Hippocampal formation (tissue), 2 donors: ENCODE data around the gene HDHD3.
"Not testable (repeated sequence)": the region's sequence is repeated elsewhere in the genome, so short reads cannot be mapped to it uniquely, and the experiment has no call there.

Experiments used
- DNase-seq, 2 donors: peaks; one replicate each; lab custom pipeline; 2025; lab: John Stamatoyannopoulos, UW

HDHD3 gene

GRCh38 chr9:113389451-113389850, 12.7 kb upstream of the HDHD3 start:
- no peak for DNase-seq

- no peak for DNase-seq
Observed at GRCh38 chr9:113388833-113389232, 12.0 kb upstream of the HDHD3 start.

GRCh38 chr9:113387560-113388230, 10.9 kb upstream of the HDHD3 start:
- no peak for DNase-seq

GRCh38 chr9:113386571-113387393, 10.0 kb upstream of the HDHD3 start:
- no peak for DNase-seq

- DNase-seq: no peak
Observed at GRCh38 chr9:113381909-113382411, 5.2 kb upstream of the HDHD3 start.

GRCh38 chr9:113381441-113381840, 4.7 kb upstream of the HDHD3 start:
- DNase-seq: not testable (repeated sequence)

GRCh38 chr9:113380869-113381378, 4.1 kb upstream of the HDHD3 start:
- no peak for DNase-seq

- DNase-seq: not testable (repeated sequence)
Observed at GRCh38 chr9:113379829-113380210, 3.0 kb upstream of the HDHD3 start.

GRCh38 chr9:113379094-113379828, 2.5 kb upstream of the HDHD3 start:
- not testable (repeated sequence) for DNase-seq

- no peak for DNase-seq
Observed at GRCh38 chr9:113375057-113376023, 1.4 kb downstream of the HDHD3 start.

GRCh38 chr9:113373676-113374392, 3.0 kb downstream of the HDHD3 start:
- no peak for DNase-seq

- no peak for DNase-seq
Observed at GRCh38 chr9:113373256-113373655, 3.5 kb downstream of the HDHD3 start.

GRCh38 chr9:113372059-113372458, 4.7 kb downstream of the HDHD3 start:
- no peak for DNase-seq

GRCh38 chr9:113370806-113371325, 5.9 kb downstream of the HDHD3 start:
- DNase-seq: no peak

GRCh38 chr9:113369855-113370140, 7.0 kb downstream of the HDHD3 start:
- no peak for DNase-seq

- no peak for DNase-seq
Observed at GRCh38 chr9:113368982-113369854, 7.6 kb downstream of the HDHD3 start.

- no peak for DNase-seq
Observed at GRCh38 chr9:113368348-113368981, 8.3 kb downstream of the HDHD3 start.

GRCh38 chr9:113365652-113366051, 11.1 kb downstream of the HDHD3 start:
- DNase-seq: not testable (repeated sequence)

GRCh38 chr9:113364951-113365350, 11.8 kb downstream of the HDHD3 start:
- no peak for DNase-seq
